OCI-LY1 (cell line): ENCODE data around the gene SAXO2.

Source experiments
- EZH2 ChIP-seq: fragments of 200-600 bp; sonication (generic), shearing (Covaris generic); IDR thresholded peaks from 2 replicates; pipeline ENCODE4 v1.8.0; 2017; ENCODE audit warnings: borderline replicate concordance, mixed run types, mild to moderate bottlenecking, antibody characterized with exemption, low read length, moderate library complexity, mixed read lengths
- TF ChIP-seq, protein P1 (sequence below): fragments of 200-600 bp; sonication (generic), shearing (Covaris generic); IDR thresholded peaks from 2 replicates; pipeline ENCODE4 v1.5.1; 2017; ENCODE audit warnings: mild to moderate bottlenecking, antibody characterized with exemption, low read length, moderate library complexity, mixed read lengths

DNA sequence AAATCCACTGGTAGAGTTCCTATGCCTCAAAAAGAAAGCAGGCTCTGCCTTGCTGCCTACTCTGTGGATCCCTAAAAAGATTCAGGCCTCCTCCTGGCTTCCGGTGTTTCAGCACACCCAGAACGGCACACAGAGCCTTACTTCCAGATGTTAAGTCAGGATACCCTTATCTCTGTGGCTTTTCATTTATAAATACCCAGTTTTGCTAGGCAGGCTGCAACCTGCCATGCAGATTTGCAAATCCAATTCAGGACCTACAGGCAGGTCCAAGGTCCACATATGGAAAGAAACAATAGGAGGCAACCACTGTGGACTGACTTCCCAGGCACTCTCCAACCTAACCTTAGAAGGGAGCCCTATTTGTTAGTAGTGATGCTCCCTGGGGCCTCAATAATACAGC, 30.8 kb upstream of the SAXO2 start:
- TF ChIP-seq, protein P1, sequence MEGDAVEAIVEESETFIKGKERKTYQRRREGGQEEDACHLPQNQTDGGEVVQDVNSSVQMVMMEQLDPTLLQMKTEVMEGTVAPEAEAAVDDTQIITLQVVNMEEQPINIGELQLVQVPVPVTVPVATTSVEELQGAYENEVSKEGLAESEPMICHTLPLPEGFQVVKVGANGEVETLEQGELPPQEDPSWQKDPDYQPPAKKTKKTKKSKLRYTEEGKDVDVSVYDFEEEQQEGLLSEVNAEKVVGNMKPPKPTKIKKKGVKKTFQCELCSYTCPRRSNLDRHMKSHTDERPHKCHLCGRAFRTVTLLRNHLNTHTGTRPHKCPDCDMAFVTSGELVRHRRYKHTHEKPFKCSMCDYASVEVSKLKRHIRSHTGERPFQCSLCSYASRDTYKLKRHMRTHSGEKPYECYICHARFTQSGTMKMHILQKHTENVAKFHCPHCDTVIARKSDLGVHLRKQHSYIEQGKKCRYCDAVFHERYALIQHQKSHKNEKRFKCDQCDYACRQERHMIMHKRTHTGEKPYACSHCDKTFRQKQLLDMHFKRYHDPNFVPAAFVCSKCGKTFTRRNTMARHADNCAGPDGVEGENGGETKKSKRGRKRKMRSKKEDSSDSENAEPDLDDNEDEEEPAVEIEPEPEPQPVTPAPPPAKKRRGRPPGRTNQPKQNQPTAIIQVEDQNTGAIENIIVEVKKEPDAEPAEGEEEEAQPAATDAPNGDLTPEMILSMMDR: no peak
- no peak for TF ChIP-seq EZH2
